MM.1S (cell line): ENCODE results near the gene ATAD3A.

ENCODE experiments used
- DNase-seq: peaks from one replicate; pipeline ENCODE4 v3.0.0-alpha.2; 2015
- H2AFZ ChIP-seq: fragments of 300-600 bp; sonication (generic); 2 replicates; pipeline ENCODE4 v1.6.0; 2016; ENCODE audit warnings: antibody characterized with exemption, low read length
- H3F3A ChIP-seq: fragments of 300-600 bp; sonication (generic); 2 replicates; pipeline ENCODE4 v1.6.1; 2016; ENCODE audit warnings: mild to moderate bottlenecking, antibody characterized with exemption, low read length, moderate library complexity, mixed read lengths; ENCODE audit not compliant: insufficient read depth
- H3K27ac ChIP-seq: fragments of 300-600 bp; sonication (generic); 2 replicates; pipeline ENCODE4 v1.5.1; 2016; ENCODE audit warnings: mild to moderate bottlenecking, low read length
- H3K27me3 ChIP-seq: fragments of 300-600 bp; sonication (generic); replicated peaks from 2 replicates; pipeline ENCODE4 v1.6.0; 2016; ENCODE audit warnings: low read length; ENCODE audit not compliant: insufficient read depth
- H3K36me3 ChIP-seq: fragments of 300-600 bp; sonication (generic); replicated peaks from 2 replicates; pipeline ENCODE4 v1.6.1; 2016; ENCODE audit warnings: mild to moderate bottlenecking, low read length, mixed read lengths; ENCODE audit not compliant: insufficient read depth
- H3K4me1 ChIP-seq: fragments of 300-600 bp; sonication (generic); 2 replicates; pipeline ENCODE4 v1.6.1; 2016; ENCODE audit warnings: low read length, mixed read lengths
- H3K4me2 ChIP-seq: fragments of 300-600 bp; sonication (generic); 2 replicates; pipeline ENCODE4 v1.6.0; 2016; ENCODE audit warnings: low read depth, low read length
- H3K4me3 ChIP-seq: fragments of 300-600 bp; sonication (generic); 2 replicates; pipeline ENCODE4 v1.5.1; 2016; ENCODE audit warnings: low read length, mixed read lengths
- H3K79me2 ChIP-seq: fragments of 300-600 bp; sonication (generic); 2 replicates; pipeline ENCODE4 v1.6.1; 2016; ENCODE audit warnings: mixed run types, low read length, mixed read lengths
- H3K9ac ChIP-seq: fragments of 300-600 bp; sonication (generic); 2 replicates; pipeline ENCODE4 v1.6.1; 2016; ENCODE audit warnings: low read length, mixed read lengths
- H3K9me2 ChIP-seq: fragments of 300-600 bp; sonication (generic); replicated peaks from 2 replicates; pipeline ENCODE4 v1.6.1; 2016; ENCODE audit warnings: mild to moderate bottlenecking, low read length, mixed read lengths; ENCODE audit not compliant: insufficient read depth
- H3K9me3 ChIP-seq: fragments of 300-600 bp; sonication (generic); replicated peaks from 2 replicates; pipeline ENCODE4 v1.6.1; 2016; ENCODE audit warnings: mild to moderate bottlenecking, low read length, mixed read lengths; ENCODE audit not compliant: insufficient read depth
- H4K20me1 ChIP-seq: fragments of 300-600 bp; sonication (generic); 2 replicates; pipeline ENCODE4 v1.6.1; 2016; ENCODE audit warnings: mild to moderate bottlenecking, low read length, moderate library complexity, mixed read lengths; ENCODE audit not compliant: insufficient read depth
- EZH2 ChIP-seq: fragments of 300-600 bp; sonication (generic); optimal IDR thresholded peaks from 2 replicates; pipeline ENCODE3; 2017; ENCODE audit warnings: low read depth, mild to moderate bottlenecking, antibody characterized with exemption, low read length, mixed read lengths
- EZH2phosphoT487 ChIP-seq: fragments of 300-600 bp; sonication (generic); IDR thresholded peaks from 2 replicates; pipeline ENCODE4 v1.6.1; 2018; ENCODE audit warnings: antibody characterized with exemption, low read length
- TF ChIP-seq, protein P1 (sequence below): fragments of 300-600 bp; sonication (generic); IDR thresholded peaks from 2 replicates; pipeline ENCODE4 v1.5.1; 2016; ENCODE audit warnings: antibody characterized with exemption, low read length, mixed read lengths

Gene ATAD3A

DNA sequence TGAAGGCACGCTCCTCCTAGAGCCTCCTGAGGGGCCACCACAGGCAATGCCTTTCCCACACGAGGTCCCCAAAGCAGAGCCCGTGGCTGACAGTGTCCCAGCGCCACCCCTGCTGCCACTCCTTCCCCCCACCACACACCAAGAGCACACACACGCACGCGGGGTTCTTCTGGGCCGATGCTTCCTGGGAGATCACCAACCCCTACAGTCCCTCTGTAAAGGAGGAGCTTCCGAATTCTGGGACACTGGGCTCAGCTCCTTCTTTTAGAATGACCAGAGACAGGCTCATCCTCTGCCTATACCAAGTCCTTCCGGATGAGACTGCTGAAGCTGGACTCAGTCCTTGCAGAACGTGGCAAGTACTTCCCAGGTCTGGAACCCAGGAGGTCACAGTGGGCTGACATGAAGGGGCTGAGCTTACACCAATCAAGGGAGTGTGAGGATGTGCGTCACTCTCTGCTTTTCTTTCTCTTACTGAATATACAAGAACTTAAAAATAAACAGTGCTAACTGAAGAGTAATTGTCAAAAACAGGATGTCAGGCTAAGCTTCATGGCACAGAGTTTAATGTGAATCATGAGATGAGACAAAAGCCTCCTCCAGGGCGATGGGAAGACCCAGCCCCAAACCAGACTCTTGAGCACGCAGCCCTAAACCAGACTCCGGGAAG lies 50.0 kb downstream of the ATAD3A start:
- no peaks in the 10 kb centered on the region for H3K9me2 ChIP-seq
- H3K36me3 ChIP-seq, result peaks cover 9% of the 10 kb centered on the region; the same call in 1 of the 2 replicates
- H3K4me1 ChIP-seq, result no peaks in the 10 kb centered on the region
- no peaks in the 10 kb centered on the region for H3K9me3 ChIP-seq
- no peak overlapping the region for H2AFZ ChIP-seq
- no peaks in the 10 kb centered on the region for H3K27me3 ChIP-seq
- no peaks in the 10 kb centered on the region; the same call in 1 of the 2 replicates for H3F3A ChIP-seq
- H3K79me2 ChIP-seq, result peaks cover 52% of the 10 kb centered on the region
- DNase-seq, result no peak
- TF ChIP-seq EZH2 (no peak), EZH2phosphoT487 (no peak)
- TF ChIP-seq, protein P1, sequence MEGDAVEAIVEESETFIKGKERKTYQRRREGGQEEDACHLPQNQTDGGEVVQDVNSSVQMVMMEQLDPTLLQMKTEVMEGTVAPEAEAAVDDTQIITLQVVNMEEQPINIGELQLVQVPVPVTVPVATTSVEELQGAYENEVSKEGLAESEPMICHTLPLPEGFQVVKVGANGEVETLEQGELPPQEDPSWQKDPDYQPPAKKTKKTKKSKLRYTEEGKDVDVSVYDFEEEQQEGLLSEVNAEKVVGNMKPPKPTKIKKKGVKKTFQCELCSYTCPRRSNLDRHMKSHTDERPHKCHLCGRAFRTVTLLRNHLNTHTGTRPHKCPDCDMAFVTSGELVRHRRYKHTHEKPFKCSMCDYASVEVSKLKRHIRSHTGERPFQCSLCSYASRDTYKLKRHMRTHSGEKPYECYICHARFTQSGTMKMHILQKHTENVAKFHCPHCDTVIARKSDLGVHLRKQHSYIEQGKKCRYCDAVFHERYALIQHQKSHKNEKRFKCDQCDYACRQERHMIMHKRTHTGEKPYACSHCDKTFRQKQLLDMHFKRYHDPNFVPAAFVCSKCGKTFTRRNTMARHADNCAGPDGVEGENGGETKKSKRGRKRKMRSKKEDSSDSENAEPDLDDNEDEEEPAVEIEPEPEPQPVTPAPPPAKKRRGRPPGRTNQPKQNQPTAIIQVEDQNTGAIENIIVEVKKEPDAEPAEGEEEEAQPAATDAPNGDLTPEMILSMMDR, result no peak
- H3K9ac ChIP-seq, result no peak overlapping the region
- H3K4me2 ChIP-seq, result no peak overlapping the region
- H4K20me1 ChIP-seq, result peaks cover 11% of the 10 kb centered on the region
- H3K27ac ChIP-seq, result no peak overlapping the region
- no peak overlapping the region for H3K4me3 ChIP-seq

DNA sequence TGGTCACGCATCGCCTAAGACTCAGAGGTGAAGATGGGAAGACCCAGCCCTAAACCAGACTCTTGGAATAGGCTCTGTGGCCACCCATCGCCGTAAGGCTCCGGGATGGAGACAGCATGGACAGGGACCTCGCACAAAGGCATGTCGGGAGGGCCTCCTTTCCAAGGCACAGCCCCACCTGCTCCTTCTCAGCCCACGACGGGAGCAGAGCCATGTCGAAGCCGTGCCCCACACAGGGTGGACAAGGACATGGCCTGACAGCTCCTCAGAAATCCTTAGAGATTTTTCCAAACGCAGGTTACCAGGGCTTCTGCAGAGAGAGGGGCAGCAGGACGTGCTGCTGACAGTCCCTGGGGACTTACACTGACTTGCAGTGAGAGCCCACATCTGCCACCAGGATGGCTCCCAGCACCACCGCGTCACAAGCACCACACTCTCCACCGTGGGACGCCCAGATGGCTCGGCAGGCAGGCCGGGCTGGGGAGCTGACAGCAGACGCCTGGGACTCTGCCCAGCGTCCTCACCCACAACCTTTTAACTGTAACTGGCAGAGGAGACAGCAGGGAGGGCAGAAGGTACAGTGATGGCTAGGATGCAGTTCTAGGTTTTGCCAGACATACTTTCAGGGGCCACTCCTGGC lies 50.7 kb downstream of the ATAD3A start:
- H3K4me1 ChIP-seq, result no peaks in the 10 kb centered on the region
- no peaks in the 10 kb centered on the region for H3K27me3 ChIP-seq
- TF ChIP-seq EZH2 (no peak), EZH2phosphoT487 (no peak)
- H3K9ac ChIP-seq, result no peak overlapping the region
- no peaks in the 10 kb centered on the region for H3K9me2 ChIP-seq
- no peaks in the 10 kb centered on the region for H3K9me3 ChIP-seq
- DNase-seq, result no peak
- peaks cover 17% of the 10 kb centered on the region for H4K20me1 ChIP-seq
- H3F3A ChIP-seq, result no peaks in the 10 kb centered on the region; the same call in 1 of the 2 replicates
- H3K27ac ChIP-seq, result no peak overlapping the region
- H3K36me3 ChIP-seq, result peaks cover 9% of the 10 kb centered on the region; the same call in 1 of the 2 replicates
- no peak overlapping the region for H3K4me2 ChIP-seq
- H2AFZ ChIP-seq, result no peak overlapping the region
- H3K4me3 ChIP-seq, result no peak overlapping the region
- H3K79me2 ChIP-seq, result peaks cover 59% of the 10 kb centered on the region

DNA sequence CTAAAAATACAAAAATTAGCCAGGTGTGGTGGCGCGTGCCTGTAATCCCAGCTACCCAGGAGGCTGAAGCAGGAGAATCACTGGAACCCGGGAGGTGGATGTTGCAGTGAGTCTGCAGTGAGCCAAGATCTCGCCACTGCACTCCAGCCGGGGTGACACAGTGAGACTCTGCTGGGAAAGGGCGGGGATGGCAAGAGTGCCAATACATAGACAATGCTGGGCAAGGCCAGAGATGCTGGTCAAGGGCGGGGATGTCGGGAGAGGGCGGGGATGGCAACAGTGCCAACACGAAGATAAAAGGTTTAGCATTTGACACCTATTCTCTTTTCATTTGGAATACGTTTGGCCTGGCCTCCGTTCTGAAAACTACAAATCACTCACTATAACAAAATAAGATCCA lies 51.7 kb downstream of the ATAD3A start:
- H3K9ac ChIP-seq, result no peak overlapping the region
- no peaks in the 10 kb centered on the region for H3K27me3 ChIP-seq
- no peaks in the 10 kb centered on the region for H3K4me1 ChIP-seq
- H3K27ac ChIP-seq, result no peak overlapping the region
- no peak overlapping the region for H2AFZ ChIP-seq
- H3K36me3 ChIP-seq, result peaks cover 9% of the 10 kb centered on the region; the same call in 1 of the 2 replicates
- no peaks in the 10 kb centered on the region for H3K9me2 ChIP-seq
- no peak for DNase-seq
- no peak for TF ChIP-seq EZH2
- TF ChIP-seq EZH2phosphoT487, result no peak
- TF ChIP-seq, protein P1, result no peak
- H3K4me2 ChIP-seq, result no peak overlapping the region
- H3K9me3 ChIP-seq, result no peaks in the 10 kb centered on the region
- H3K79me2 ChIP-seq, result peaks cover 69% of the 10 kb centered on the region
- peaks cover 24% of the 10 kb centered on the region for H4K20me1 ChIP-seq
- H3K4me3 ChIP-seq, result no peak overlapping the region
- H3F3A ChIP-seq, result no peaks in the 10 kb centered on the region; the same call in 1 of the 2 replicates
